Measurements from ENCODE around the gene PPDPF.

PPDPF gene

DNA sequence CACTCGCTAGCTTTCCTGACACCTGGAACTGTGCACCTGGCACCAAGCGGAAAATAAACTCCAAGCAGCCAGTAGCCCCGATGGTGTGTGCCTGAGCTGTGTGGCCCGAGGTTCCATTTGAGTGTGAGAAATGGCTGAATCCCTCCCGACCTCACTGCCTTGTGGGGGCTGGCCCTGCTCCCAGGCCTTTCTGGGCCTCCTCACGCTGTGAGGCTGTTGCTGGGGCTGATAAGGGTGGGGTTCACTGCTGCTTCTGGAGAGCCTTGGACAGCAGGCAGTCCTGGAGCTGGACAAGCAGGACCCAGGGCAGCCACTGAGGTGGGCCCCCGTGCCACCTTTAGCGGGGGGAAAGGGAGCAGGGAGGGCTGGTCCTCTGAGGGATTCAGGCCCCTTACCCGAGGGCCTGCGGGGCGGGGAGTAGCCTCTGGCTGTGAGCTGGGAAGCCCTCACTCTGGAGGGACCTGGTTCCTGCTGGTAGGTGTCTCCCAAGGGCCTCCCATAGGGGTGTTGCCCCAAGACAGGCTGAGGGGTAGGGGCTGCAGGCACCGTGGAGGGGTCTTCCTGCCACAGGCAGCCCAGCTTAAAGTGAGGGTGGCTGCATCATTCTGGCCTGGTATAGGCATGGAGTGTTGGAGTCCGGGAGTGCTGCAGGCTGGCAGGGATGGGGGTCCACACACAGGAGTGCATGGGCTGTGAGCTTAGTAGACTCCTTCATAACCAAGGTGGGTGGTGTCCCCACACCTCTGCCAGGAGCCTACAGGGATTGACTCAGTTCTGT is 1.7 kb downstream of the PPDPF start:
- DNase-seq = no peak

DNA sequence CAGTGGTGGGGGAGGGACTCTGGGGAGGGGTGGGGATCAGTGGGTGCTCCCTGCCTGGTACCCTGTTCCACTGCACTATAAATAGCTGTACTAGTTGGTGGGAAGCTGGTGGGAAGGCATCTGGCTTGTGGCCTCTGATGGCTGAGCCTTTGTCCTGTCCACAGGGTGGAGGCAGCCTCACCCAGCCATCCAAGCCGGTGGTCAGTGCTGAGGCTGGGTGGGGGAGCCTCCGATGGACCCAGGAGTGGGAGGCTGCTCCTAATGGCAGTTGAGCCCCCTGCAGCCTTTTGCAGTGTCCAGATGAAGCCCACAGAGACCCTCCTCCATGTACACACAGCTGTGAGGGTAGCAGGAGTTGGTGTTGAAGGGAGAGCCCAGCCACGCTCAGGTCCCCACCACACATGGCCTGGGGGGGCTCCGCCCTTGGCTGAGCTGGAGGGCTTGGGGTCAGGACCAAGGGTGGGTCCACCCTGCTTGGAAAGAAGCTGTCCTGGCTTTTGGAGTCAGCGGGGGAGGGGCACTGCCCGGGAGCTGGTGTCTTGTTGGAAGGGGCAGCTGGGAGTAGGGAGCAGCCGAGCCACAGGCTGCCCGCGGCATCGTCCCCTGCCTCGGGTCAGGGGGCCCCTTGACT is 2.5 kb downstream of the PPDPF start:
- DNase-seq = no peak

DNA sequence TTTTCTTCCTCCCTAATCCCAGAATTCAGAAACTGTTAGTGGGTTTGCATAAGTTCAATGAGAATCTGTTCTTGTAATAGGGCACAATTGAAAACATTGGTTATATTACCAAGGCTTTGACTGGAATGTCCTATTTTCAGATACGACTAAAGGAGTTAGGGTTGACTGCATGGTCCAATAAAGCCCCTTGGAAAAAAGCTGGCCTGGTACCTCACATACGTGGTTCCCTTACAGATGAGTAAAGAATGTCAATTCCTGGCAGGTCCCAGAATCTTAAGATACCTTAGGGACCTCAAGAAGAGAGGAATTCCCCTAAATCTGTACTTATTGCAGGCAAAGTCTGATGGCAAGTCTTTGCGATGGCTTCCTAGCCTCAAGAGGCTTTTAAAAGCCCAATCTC is 4.6 kb downstream of the PPDPF start:
- DNase-seq = no peak

DNA sequence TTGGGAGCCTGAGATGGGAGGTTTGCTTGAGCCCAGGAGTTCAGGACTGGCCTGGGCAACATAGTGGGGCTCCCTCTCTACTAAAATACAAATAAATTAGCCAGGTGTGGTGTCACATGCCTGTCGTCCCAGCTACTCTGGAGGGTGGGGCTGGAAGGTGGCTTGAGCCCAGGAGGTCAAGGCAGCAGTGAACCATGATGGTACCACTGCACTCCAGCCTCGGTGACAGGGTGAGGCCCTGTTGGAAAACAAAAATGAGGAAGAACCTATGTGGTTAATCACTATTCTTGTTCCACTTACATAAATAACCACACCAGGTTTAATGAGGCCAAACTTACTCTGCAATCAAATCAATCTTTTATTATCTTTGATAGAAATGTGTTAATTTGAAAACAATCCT is 5.4 kb downstream of the PPDPF start:
- no peak for DNase-seq

DNA sequence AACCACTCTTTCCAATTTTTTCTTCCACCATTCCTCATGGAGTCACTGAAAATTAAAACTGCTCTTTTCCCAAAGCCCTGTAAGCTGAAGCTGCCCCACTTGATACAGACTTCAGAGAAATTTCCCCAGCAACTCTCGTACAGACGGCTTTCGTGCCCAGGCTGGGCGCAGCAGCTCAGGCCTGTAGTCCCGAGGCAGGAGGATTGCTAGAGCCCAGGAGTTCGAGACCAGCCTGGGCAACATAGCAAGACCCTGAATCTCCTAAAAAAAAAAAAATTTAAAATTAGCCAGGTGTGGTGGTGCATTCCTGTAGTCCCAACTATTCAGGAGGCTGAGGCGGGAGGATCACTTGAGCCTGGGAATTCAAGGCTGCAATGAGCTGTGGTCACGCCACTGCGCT is 6.6 kb downstream of the PPDPF start:
- no peak for DNase-seq

GRCh38 chr20:63529180-63529860 is 8.8 kb downstream of the PPDPF start:
- no peak for DNase-seq

DNA sequence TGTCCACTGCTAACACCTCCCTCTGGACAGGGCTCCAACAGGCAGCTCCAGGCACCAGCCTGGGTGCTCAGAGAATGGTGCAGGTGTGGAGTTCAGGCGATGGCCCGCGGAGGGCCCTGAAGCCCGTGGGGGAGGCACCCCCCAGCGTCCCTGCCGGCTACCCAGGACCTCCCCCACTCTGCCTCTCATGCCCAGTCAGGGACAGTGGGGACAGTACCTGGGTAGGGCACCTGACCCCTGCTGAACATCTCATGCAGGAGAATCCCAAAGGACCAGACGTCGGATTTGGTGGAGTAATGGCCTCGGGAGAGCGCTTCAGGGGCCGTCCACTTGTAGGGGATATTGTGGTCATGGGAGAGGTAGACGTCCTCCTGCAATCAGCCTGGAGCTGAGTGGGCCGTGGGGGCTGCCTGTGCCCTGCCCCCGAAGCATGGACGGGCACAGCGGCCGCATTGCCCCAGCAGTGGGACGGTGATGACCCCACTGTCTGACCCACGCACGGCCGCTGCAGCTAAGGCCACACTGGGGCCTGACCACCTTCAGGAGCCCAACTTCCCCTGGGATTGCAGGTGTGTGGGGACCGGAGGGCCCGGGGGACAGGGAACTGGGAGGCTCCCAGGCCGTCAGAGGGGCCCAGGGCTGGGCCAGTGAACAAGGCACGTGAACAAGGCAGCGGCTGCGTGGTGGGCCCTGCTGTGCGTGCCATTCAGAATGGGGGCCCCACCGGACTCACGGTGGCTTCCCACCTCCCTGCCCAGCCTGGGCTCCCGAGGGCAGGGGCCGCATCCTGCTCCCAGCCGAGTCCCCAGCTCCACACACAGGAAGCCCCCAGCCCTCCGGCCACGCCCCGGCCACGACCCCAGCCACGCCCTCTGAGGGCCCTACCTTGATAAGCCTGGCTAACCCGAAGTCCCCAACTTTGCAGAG is 9.6 kb downstream of the PPDPF start:
- no peak for DNase-seq

DNA sequence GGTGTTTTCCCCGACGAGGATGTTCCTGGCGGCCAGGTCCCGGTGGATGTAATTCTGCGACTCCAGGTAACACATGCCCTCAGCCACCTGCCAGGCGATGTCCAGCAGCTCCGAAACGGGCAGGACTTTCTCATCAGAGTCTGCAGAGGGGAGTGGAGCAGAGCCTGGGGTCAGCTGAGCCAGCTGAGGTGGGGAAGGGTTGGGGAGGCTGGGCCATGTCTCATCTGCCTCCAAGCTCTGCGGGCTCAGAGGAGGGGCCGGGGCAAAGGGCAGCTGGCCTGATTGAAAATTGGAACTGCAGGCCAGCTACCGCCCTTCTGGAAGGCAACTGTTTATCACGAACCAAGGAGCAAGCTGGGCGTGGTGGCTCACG is 10.2 kb downstream of the PPDPF start:
- no peak for DNase-seq

DNA sequence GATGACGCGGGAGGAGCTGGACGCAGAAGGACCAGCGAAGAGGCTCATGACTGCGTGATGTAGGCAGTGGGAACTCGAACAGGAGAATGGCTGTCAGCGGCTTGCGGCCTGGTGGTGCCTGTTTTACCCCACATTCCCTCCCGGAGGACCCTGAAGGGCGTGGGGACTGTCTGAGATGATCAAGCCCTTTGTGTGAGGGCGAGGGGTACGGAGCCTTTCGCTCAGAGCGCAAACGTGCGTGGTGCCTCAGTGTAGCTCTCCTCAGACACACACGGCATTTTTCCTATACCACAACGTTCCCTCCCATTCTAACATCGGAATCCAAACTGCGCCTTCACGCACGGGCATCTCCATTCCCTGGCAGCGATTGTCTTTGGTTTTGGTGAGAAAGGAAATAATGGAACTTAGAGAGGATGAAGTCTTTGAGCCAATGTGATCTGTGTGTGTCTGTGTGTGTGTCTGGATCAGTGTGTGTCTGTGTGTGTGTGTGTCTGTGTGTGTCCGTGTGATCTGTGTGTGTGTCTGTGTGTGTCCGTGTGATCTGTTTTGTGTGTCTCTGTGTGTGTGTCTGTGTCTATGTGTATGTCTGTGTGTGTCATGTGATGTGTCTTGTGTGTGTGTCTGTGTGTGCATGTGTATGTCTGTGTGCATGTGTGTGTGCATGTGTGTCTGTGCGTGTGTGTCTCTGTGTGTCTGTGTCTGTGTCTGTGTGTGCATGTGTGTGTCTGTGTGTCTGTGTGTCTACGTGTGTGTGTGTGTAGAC is 11.3 kb downstream of the PPDPF start:
- DNase-seq = no peak

DNA sequence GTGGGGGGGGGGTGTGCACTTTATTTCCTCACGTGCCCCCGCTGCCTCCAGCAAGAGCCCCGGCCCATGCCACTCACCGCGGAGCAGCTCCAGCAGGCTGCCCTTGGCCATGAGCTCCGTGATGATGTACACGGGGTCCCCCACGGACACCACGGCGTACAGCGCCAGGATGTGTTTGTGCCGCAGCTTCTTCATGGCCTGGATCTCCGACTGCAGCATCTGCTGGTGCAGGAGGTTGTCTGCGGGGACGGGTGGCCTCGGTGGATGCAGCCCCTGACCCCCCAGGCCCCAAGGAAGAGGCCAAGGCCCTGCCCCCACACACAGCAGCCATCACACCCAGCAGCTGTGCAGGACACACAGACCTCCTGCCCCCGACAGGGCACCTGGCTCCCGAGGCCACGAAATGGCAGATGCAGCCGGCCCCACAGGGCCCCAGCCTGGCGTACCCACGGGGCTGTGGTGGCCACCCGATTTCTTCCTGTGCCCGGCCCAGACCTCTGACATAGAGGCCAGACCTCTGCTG is 11.9 kb downstream of the PPDPF start:
- no peak for DNase-seq

- no peak for DNase-seq
These were observed 12.8 kb downstream of the PPDPF start for GRCh38 chr20:63533388-63533787.

DNA sequence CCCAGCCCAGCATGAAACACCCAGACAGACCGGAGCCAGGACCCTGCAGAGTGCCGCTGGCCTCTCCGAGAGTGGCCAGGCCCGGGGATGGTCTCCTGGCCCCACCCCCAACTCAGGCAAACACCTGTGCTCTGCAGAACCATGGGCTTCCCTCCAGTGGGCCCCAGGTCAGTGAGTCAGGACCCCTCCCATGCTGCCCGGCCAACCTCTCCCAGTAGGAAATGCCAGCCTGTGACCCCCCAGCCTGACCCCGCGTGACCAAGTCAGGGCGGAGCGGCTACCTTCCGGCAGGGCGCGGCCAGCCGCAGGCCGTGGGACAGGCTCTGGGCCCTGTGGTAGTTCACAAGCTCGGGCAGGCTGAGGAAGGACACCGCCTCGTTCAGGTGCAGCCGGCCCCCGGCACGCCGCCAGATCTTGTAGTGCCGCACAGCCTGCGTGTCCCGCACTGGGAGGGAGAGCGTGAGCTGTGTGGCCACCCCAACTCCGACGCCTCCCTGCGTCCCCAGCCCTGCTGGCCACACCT is 13.4 kb downstream of the PPDPF start:
- DNase-seq = no peak

- no peak for DNase-seq
These were observed 13.9 kb downstream of the PPDPF start for GRCh38 chr20:63534427-63534830.

- DNase-seq = no peak
These were observed 14.5 kb downstream of the PPDPF start for GRCh38 chr20:63534831-63535651.

DNA sequence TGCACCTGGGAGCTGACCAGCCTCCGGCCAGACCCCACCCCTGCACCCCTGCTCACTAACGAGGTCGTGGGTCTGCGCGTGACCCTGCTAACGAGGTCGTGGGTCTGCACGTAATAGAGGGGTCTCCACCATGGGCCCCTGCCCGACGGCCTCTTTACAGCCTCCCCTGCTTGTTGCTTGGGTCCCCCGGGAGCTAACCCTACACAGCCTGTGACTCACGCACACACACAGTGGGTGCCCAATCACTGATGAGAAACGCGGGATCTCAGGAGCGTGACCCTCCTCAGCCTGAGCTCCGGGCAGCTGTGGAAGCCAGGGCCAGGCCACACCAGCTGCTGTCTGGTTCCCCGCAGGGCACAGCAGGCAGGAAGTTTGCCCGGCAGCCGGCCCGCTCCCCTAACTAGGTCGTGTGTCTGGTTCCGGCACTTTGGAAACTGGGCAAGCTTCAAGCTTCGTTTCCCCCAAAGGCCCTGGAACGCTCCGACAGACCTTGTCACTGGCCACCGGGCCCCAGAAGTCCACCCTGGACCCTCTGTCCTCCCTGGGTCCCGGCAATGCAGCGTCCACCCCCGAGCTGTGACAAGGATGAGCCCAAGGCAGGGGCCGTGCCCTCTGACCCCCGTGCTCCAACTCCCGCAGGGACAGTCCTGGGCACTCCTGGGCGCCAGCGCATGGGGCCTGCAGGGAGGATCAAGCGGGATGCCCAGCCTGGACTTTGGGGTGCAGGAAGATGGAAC is 15.8 kb downstream of the PPDPF start:
- DNase-seq = no peak

GRCh38 chr20:63536997-63537524 is 16.5 kb downstream of the PPDPF start, which contains the start of gene PTK6:
Gene PTK6, minus strand, starts transcription at chr20:63537376. Its CDS starts 62 bp downstream, at chr20:63537314.
- DNase-seq = no peak

GRCh38 chr20:63537525-63538203 is 17.1 kb downstream of the PPDPF start:
- DNase-seq = peak; percentile 67

DNA sequence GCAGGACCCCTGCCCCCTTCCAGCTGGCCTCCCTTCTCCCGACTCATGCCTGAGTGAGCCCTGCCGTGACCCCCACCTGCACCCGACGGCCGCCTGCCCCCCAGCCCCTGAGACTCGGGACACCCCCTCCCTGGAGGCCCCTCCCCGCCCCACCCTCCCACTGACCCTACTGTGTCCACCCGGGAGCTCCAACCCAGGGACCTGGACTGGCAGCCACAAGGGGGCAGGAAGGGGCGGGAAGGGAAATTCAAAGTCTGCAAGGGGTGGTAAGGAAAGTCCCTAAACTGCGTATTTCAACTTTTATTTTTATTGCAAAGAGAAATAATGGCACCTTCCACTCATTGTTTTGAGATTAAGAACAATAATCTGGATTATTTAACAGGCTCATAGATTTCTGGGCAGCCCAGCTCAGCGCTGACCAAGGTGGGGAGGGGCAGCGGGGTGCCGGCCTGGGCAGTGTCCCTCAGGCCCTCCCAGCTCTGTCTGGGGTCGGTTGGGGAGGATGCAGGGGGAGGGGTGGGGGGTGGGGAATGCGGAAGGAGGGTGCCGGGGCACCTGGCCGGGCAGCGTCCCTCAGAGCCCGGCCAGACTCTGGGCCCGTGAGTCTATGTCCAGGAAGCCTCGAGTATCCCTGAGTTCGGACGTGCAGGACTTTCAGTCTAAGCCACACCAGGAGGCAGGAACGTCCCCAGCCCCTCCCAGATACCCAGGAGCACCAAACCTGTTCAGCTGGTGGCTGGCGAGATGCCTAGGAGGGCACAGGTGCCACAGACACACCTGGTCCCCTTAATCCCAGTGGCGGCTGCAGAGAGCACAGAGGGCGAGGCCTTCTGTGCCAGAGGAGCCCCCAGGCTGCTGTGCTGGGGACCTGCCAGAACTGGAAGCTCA is 17.9 kb downstream of the PPDPF start:
- DNase-seq = no peak

Measured in midbrain (tissue), 1 donor.